Hindlimb muscle (tissue), 1 donor: Measurements from ENCODE around the gene TCF7. TPM values are rescaled to one million over a fixed set of nuclear protein-coding genes. Genes with fewer than 3 reads are reported as not detected.

Experiments used
- DNase-seq: peaks from one replicate; pipeline ENCODE4 v3.0.0-alpha.2; 2013
- polyA plus RNA-seq: library from polyadenylated mRNA; unstranded; fragments of 120-200 nt; gene quantifications from one replicate; pipeline ENCODE4 v1.2.1, GENCODE V29; 2013; ENCODE audit not compliant: insufficient read length

Gene TCF7
- polyA plus RNA-seq, 1 donor = 2.3 TPM

GRCh38 chr5:134131578-134132350, 17.3 kb downstream of the TCF7 start:
- no peak for DNase-seq

- DNase-seq = no peak
Measured at GRCh38 chr5:134132372-134133187, 18.1 kb downstream of the TCF7 start.

- DNase-seq = no peak
Measured at GRCh38 chr5:134133188-134133994, 18.9 kb downstream of the TCF7 start.

- no peak for DNase-seq
Measured at GRCh38 chr5:134133995-134134541, 19.6 kb downstream of the TCF7 start.

GRCh38 chr5:134135091-134135655, 20.7 kb downstream of the TCF7 start:
- DNase-seq = no peak

- no peak for DNase-seq
Measured at GRCh38 chr5:134136221-134136631, 21.7 kb downstream of the TCF7 start.

- no peak for DNase-seq
Measured at GRCh38 chr5:134136771-134137170, 22.3 kb downstream of the TCF7 start.

GRCh38 chr5:134138416-134139376, 24.2 kb downstream of the TCF7 start:
- no peak for DNase-seq

GRCh38 chr5:134139377-134139851, 24.9 kb downstream of the TCF7 start:
- no peak for DNase-seq

GRCh38 chr5:134139891-134140469, 25.5 kb downstream of the TCF7 start:
- no peak for DNase-seq

- peak; percentile 50 for DNase-seq
Measured at GRCh38 chr5:134140530-134141201, 26.2 kb downstream of the TCF7 start.

- DNase-seq = no peak
Measured at GRCh38 chr5:134141331-134142050, 27.0 kb downstream of the TCF7 start.

GRCh38 chr5:134142052-134142451, 27.6 kb downstream of the TCF7 start:
- no peak for DNase-seq

- no peak for DNase-seq
Measured at GRCh38 chr5:134142806-134143205, 28.3 kb downstream of the TCF7 start.

GRCh38 chr5:134143431-134143830, 28.9 kb downstream of the TCF7 start:
- no peak for DNase-seq

- no peak for DNase-seq
Measured at GRCh38 chr5:134143944-134144941, 29.8 kb downstream of the TCF7 start.

GRCh38 chr5:134145041-134145757, 30.7 kb downstream of the TCF7 start:
- DNase-seq = no peak
